HUES6 (cell line): ENCODE results near the gene HSCB.

Experiments used
- H3K27ac ChIP-seq: 2 replicates; pipeline ENCODE4 v1.7.0; 2013; ENCODE audit warnings: low read depth, mild to moderate bottlenecking, low read length, inconsistent platforms
- H3K27me3 ChIP-seq: 2 replicates; pipeline ENCODE4 v1.6.1; 2013; ENCODE audit warnings: low read length; ENCODE audit not compliant: control insufficient read depth, insufficient read depth
- H3K36me3 ChIP-seq: 2 replicates; pipeline ENCODE4 v1.6.1; 2013; ENCODE audit warnings: low read length; ENCODE audit not compliant: control insufficient read depth, insufficient read depth
- H3K4me1 ChIP-seq: 2 replicates; pipeline ENCODE4 v1.6.1; 2013; ENCODE audit warnings: low read length; ENCODE audit not compliant: control insufficient read depth, insufficient read depth
- H3K4me3 ChIP-seq: 2 replicates; pipeline ENCODE4 v1.5.1; 2013; ENCODE audit warnings: low read depth, low read length
- H3K9ac ChIP-seq: one replicate; pipeline ENCODE4 v1.6.1; 2013; ENCODE audit warnings: mild to moderate bottlenecking, low read length
- H3K9me3 ChIP-seq: 2 replicates; pipeline ENCODE4 v1.6.1; 2013; ENCODE audit warnings: low read depth, low read length; ENCODE audit not compliant: control insufficient read depth, insufficient read depth

The HSCB gene

GRCh38 chr22:28772633-28773460, 31.0 kb downstream of the HSCB start, which contains the start of gene CCDC117:
Gene CCDC117, plus strand, starts transcription at chr22:28772695. Its CDS starts 155 bp downstream, at chr22:28772850.
- H3K27ac ChIP-seq = peak within 1 kb of the TSS; percentile 82
- H3K36me3 ChIP-seq = peaks cover 25% of the 10 kb centered on the region
- peak within 1 kb of the TSS; percentile 86 for H3K9ac ChIP-seq
- H3K4me1 ChIP-seq = no peaks in the 10 kb centered on the region
- no peaks in the 10 kb centered on the region for H3K27me3 ChIP-seq
- H3K4me3 ChIP-seq = peak within 1 kb of the TSS; percentile 76
- 0 out of 2 replicates have a peak, but pooled peaks cover 10% of the 10 kb centered on the region for H3K9me3 ChIP-seq

GRCh38 chr22:28773461-28773867, 31.6 kb downstream of the HSCB start:
- Histone ChIP-seq H3K36me3 (peaks cover 27% of the 10 kb centered on the region), H3K9me3 (0 out of 2 replicates have a peak, but pooled peaks cover 10% of the 10 kb centered on the region), H3K4me1 (no peaks in the 10 kb centered on the region), H3K27me3 (no peaks in the 10 kb centered on the region), H3K27ac (peak overlapping the region; percentile 0; the same call in 1 of the 2 replicates), H3K9ac (peak overlapping the region; percentile 86), H3K4me3 (peak overlapping the region; percentile 76)

- Histone ChIP-seq H3K27ac (no peak overlapping the region), H3K9ac (no peak overlapping the region), H3K9me3 (0 out of 2 replicates have a peak, but pooled peaks cover 1% of the 10 kb centered on the region), H3K4me3 (no peak overlapping the region), H3K4me1 (no peaks in the 10 kb centered on the region), H3K36me3 (peaks cover 32% of the 10 kb centered on the region), H3K27me3 (no peaks in the 10 kb centered on the region)
Measured at GRCh38 chr22:28774378-28774777, 32.5 kb downstream of the HSCB start.

- no peak overlapping the region for H3K4me3 ChIP-seq
- no peak overlapping the region for H3K9ac ChIP-seq
- H3K36me3 ChIP-seq = peaks cover 67% of the 10 kb centered on the region
- no peaks in the 10 kb centered on the region for H3K27me3 ChIP-seq
- H3K9me3 ChIP-seq = no peaks in the 10 kb centered on the region
- no peaks in the 10 kb centered on the region for H3K4me1 ChIP-seq
- no peak overlapping the region for H3K27ac ChIP-seq
Measured at GRCh38 chr22:28779833-28780232, 38.0 kb downstream of the HSCB start.

GRCh38 chr22:28780296-28780695, 38.5 kb downstream of the HSCB start:
- no peak overlapping the region for H3K4me3 ChIP-seq
- H3K9me3 ChIP-seq = no peaks in the 10 kb centered on the region
- no peaks in the 10 kb centered on the region for H3K4me1 ChIP-seq
- no peak overlapping the region for H3K9ac ChIP-seq
- no peaks in the 10 kb centered on the region for H3K27me3 ChIP-seq
- peaks cover 67% of the 10 kb centered on the region for H3K36me3 ChIP-seq
- H3K27ac ChIP-seq = no peak overlapping the region

- Histone ChIP-seq H3K27me3 (no peaks in the 10 kb centered on the region), H3K27ac (no peak overlapping the region), H3K9me3 (no peaks in the 10 kb centered on the region), H3K36me3 (peaks cover 80% of the 10 kb centered on the region), H3K9ac (no peak overlapping the region), H3K4me3 (no peak overlapping the region), H3K4me1 (no peaks in the 10 kb centered on the region)
Measured at GRCh38 chr22:28783786-28784671, 42.2 kb downstream of the HSCB start.

- no peaks in the 10 kb centered on the region for H3K9me3 ChIP-seq
- H3K27ac ChIP-seq = no peak overlapping the region
- H3K4me1 ChIP-seq = no peaks in the 10 kb centered on the region
- H3K4me3 ChIP-seq = no peak overlapping the region
- no peak overlapping the region for H3K9ac ChIP-seq
- peaks cover 59% of the 10 kb centered on the region for H3K36me3 ChIP-seq
- no peaks in the 10 kb centered on the region for H3K27me3 ChIP-seq
Measured at GRCh38 chr22:28788601-28789000, 46.8 kb downstream of the HSCB start.

- Histone ChIP-seq H3K9me3 (no peaks in the 10 kb centered on the region), H3K4me1 (no peaks in the 10 kb centered on the region), H3K27ac (no peak overlapping the region), H3K9ac (no peak overlapping the region), H3K4me3 (no peak overlapping the region), H3K36me3 (peaks cover 58% of the 10 kb centered on the region), H3K27me3 (no peaks in the 10 kb centered on the region)
Measured at GRCh38 chr22:28791124-28791523, 49.3 kb downstream of the HSCB start.

GRCh38 chr22:28791841-28792490, 50.1 kb downstream of the HSCB start:
- no peaks in the 10 kb centered on the region for H3K9me3 ChIP-seq
- H3K4me3 ChIP-seq = no peak overlapping the region
- no peak overlapping the region for H3K9ac ChIP-seq
- H3K4me1 ChIP-seq = no peaks in the 10 kb centered on the region
- H3K36me3 ChIP-seq = peaks cover 59% of the 10 kb centered on the region
- H3K27me3 ChIP-seq = no peaks in the 10 kb centered on the region
- no peak overlapping the region for H3K27ac ChIP-seq

- no peak overlapping the region for H3K9ac ChIP-seq
- H3K9me3 ChIP-seq = no peaks in the 10 kb centered on the region
- peaks cover 60% of the 10 kb centered on the region for H3K36me3 ChIP-seq
- no peak overlapping the region for H3K27ac ChIP-seq
- no peaks in the 10 kb centered on the region for H3K4me1 ChIP-seq
- no peaks in the 10 kb centered on the region for H3K27me3 ChIP-seq
- no peak overlapping the region for H3K4me3 ChIP-seq
Measured at GRCh38 chr22:28792491-28793383, 50.9 kb downstream of the HSCB start.
